Activated CD4-positive, alpha-beta T cell treated with anti-CD3 and anti-CD28 coated beads, Interleukin-2, amount 10 ng/mL, durations not matched to agents 7 days and 5 days (primary cell): ENCODE measurements around the gene ACOXL. TPM values are rescaled to one million over a fixed set of nuclear protein-coding genes. Genes with fewer than 3 reads are reported as not detected.

Experiments
- CTCF ChIA-PET: fragments of 350-600 bp; sonication (Branson Sonifier 250); formaldehyde crosslinking; loops from one replicate; lab custom pipeline; 2021; ENCODE audit warnings: antibody characterized with exemption; lab: Charles Lee
- POLR2A ChIA-PET: fragments of 350-600 bp; sonication (Branson Sonifier 250); formaldehyde crosslinking; loops from one replicate; lab custom pipeline; 2021; ENCODE audit warnings: antibody characterized with exemption; lab: Charles Lee
- DNase-seq: peaks from one replicate; pipeline ENCODE4 v3.0.0-alpha.2; 2020
- H3K27ac Mint-ChIP-seq: one replicate; pipeline ENCODE4 v1.8.0; 2021; ENCODE audit warnings: mild to moderate bottlenecking, moderate library complexity, mixed read lengths
- H3K27me3 Mint-ChIP-seq: one replicate; pipeline ENCODE4 v1.8.0; 2021; ENCODE audit warnings: mixed read lengths
- H3K36me3 Mint-ChIP-seq: one replicate; pipeline ENCODE4 v1.8.0; 2021; ENCODE audit warnings: low read depth, mixed read lengths
- H3K4me1 Mint-ChIP-seq: one replicate; pipeline ENCODE4 v1.8.0; 2021; ENCODE audit warnings: mixed read lengths
- H3K4me3 Mint-ChIP-seq: one replicate; pipeline ENCODE4 v1.8.0; 2021; ENCODE audit warnings: mild to moderate bottlenecking, moderate library complexity, mixed read lengths
- H3K9me3 Mint-ChIP-seq: one replicate; pipeline ENCODE4 v1.8.0; 2021; ENCODE audit warnings: mixed read lengths
- total RNA-seq, 2 experiments: library from RNA; stranded (reverse); gene quantifications; one replicate each; pipeline ENCODE4 v1.2.3, GENCODE V29; 2021

ACOXL gene
- total RNA-seq, 2 experiments from 2014 or later = 0.15 TPM; not detected in 1

DNA sequence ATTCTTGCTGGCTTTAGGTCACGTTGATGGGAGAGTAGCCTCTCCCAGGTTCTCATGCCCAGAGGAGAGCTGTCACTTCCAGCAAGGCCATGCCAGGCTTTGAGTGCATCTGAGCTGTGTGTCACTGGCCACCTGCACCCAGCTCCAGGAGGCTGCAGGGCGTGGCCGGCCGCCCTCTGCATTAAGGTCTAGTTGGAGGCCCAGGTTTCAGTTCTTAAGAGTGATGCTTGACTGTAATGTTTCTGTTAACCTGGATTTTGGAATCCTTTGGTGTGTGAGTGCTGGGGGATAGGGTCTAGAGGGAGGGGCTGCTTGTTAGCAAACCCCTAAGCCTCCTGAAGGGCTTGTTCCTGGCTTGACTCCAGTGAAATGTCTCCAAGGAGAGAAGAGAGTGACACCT, 140.1 kb downstream of the ACOXL start:
- Mint-ChIP-seq H3K4me1 (peaks cover 48% of the 10 kb centered on the region), H3K27ac (no peak overlapping the region), H3K9me3 (no peaks in the 10 kb centered on the region), H3K4me3 (no peak overlapping the region), H3K36me3 (peaks cover 1% of the 10 kb centered on the region), H3K27me3 (peaks cover 8% of the 10 kb centered on the region)
- ChIA-PET CTCF (no interaction called here), POLR2A (no interaction called here)
- DNase-seq = no peak

DNA sequence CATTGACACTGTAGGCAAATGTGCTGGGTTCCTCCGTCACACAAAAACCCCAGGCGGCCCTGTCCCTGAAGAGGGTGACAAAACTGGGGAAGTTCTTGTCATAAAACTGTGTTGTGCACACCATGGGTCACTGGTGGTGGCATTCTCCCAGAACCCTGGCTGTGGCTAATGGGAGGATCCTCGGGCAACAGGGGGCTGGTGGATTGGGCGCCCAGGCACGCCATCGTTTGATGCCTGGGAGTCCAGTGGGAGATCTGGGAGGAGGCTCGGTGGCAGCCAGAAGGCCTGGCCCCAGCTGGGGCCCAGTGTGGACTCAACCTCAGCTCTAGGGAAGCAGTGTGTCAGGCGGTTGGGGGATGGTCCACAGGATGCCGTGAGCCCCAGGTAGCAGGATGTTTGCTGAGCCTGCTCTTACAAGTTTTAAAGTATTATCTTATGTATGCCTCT, 140.7 kb downstream of the ACOXL start:
- ChIA-PET CTCF (no interaction called here), POLR2A (no interaction called here)
- DNase-seq = no peak
- Mint-ChIP-seq H3K9me3 (peaks cover 2% of the 10 kb centered on the region), H3K27ac (peak overlapping the region; percentile 13), H3K4me3 (no peak overlapping the region), H3K36me3 (peaks cover 4% of the 10 kb centered on the region), H3K4me1 (peaks cover 49% of the 10 kb centered on the region), H3K27me3 (peaks cover 10% of the 10 kb centered on the region)

DNA sequence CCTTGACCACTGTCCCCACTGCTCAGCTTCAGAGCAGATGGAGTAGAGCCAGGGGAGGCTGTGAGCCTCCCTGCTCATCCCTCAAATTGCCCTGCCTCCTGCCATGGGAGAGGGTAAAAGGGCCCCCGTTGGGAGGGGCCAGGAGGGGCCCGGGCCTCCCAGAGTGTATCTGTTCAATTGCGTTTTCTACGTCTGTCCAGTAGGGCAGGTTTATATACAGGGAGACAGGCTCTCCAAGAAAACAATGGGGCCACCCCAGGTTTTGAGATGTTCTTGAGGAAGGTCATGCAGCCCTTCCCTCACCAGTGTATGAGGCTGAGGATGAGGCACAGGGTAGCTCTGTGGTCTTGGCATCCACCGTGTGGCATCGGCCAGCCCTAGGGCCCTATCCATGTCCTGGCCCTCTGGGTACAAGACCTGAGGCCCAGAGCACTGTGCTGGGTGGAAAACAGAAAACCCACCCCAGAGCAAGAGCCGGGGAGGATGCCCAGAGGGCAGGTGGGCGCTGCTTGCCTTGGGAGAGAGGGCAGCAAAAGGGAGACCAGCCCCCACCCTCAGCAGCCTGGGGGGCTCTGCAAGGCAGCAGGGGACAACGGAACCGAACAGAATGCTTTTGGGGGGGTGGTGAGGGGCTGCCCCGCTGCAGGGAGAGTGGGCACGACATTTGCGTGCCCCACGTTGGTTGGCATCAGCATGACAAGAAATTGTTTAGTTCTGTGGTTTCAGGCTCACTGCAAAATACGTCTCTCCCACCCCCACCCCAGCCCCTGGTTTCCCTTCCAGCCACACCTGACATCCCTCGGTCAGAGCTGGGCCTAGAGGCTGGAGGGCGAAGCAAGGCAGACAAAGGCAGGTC, 141.5 kb downstream of the ACOXL start:
- peaks cover 5% of the 10 kb centered on the region for H3K9me3 Mint-ChIP-seq
- peaks cover 6% of the 10 kb centered on the region for H3K36me3 Mint-ChIP-seq
- ChIA-PET POLR2A (no interaction called here), CTCF (no interaction called here)
- H3K27ac Mint-ChIP-seq = no peak overlapping the region
- no peak overlapping the region for H3K4me3 Mint-ChIP-seq
- peaks cover 8% of the 10 kb centered on the region for H3K27me3 Mint-ChIP-seq
- no peak for DNase-seq
- peaks cover 45% of the 10 kb centered on the region for H3K4me1 Mint-ChIP-seq

- Mint-ChIP-seq H3K4me1 (peaks cover 45% of the 10 kb centered on the region), H3K27ac (no peak overlapping the region), H3K36me3 (peaks cover 6% of the 10 kb centered on the region), H3K27me3 (peaks cover 13% of the 10 kb centered on the region), H3K9me3 (peaks cover 9% of the 10 kb centered on the region), H3K4me3 (no peak overlapping the region)
- ChIA-PET POLR2A (no interaction called here), CTCF (interaction anchor here (0.6 kb wide), 1 partner anchor 62 kb away, joined by 3 read pairs; no protein-coding TSS in a partner anchor)
- DNase-seq = no peak
These were observed 142.3 kb downstream of the ACOXL start for GRCh38 chr2:110874453-110875383.

- Mint-ChIP-seq H3K9me3 (peaks cover 11% of the 10 kb centered on the region), H3K27me3 (peaks cover 15% of the 10 kb centered on the region), H3K36me3 (peaks cover 6% of the 10 kb centered on the region), H3K4me1 (peaks cover 45% of the 10 kb centered on the region), H3K27ac (no peak overlapping the region), H3K4me3 (no peak overlapping the region)
- CTCF ChIA-PET = interaction anchor here (0.6 kb wide), 1 partner anchor 61 kb away, joined by 3 read pairs; no protein-coding TSS in a partner anchor
- POLR2A ChIA-PET = no interaction called here
- DNase-seq = no peak
These were observed 143.0 kb downstream of the ACOXL start for GRCh38 chr2:110875384-110875725.

DNA sequence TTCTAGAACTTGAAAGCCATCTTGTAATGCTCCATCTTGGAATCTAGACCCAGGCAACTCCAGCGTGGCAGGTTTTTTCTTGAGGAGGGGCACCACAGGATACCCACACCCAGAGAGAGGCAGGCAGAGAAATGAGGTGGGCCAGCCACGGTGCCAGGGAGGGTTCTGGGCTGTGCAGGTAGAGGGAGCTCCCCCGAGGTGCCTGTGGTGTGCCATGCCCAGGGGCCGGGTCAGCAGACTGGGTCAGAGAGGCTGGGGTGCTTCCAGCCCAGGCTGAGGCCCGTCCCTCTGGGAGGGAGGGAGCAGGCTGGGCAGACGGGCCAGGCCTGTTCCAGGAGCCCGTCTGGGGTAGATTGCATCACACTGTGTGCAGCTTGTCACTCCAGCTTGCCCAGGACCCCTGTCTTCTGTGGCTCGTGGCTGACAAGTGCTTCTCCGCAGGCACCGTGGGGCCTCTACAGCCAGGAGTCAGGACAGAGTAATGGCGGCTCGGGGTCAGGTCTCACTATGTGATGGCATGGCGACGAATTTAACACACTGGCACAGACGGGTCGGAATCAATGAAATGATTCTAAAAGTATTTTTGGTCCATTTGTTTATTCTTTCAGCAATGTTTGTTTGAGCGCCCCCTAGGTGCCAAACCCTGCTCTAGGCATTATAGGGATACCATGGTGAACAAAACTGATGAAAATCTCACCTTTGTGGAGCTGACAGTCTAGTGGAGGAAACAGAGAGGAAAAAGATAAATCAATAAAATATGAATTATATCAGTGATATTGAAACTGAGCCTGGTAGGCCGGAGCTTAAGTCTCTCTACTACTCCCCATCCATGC, 144.0 kb downstream of the ACOXL start:
- H3K27me3 Mint-ChIP-seq = peaks cover 18% of the 10 kb centered on the region
- H3K27ac Mint-ChIP-seq = peak overlapping the region; percentile 11
- peaks cover 6% of the 10 kb centered on the region for H3K36me3 Mint-ChIP-seq
- CTCF ChIA-PET = interaction anchor here (2.7 kb wide), 1 partner anchor 15 kb away, joined by 6 read pairs; no protein-coding TSS in a partner anchor
- no peak overlapping the region for H3K4me3 Mint-ChIP-seq
- peaks cover 38% of the 10 kb centered on the region for H3K4me1 Mint-ChIP-seq
- POLR2A ChIA-PET = no interaction called here
- peaks cover 12% of the 10 kb centered on the region for H3K9me3 Mint-ChIP-seq
- no peak for DNase-seq

- Mint-ChIP-seq H3K27ac (peak overlapping the region; percentile 11), H3K4me3 (peak overlapping the region; percentile 1), H3K9me3 (peaks cover 19% of the 10 kb centered on the region), H3K36me3 (peaks cover 12% of the 10 kb centered on the region), H3K27me3 (peaks cover 26% of the 10 kb centered on the region), H3K4me1 (peaks cover 34% of the 10 kb centered on the region)
- ChIA-PET CTCF (interaction anchor here (2.7 kb wide), 1 partner anchor 16 kb away, joined by 6 read pairs; no protein-coding TSS in a partner anchor), POLR2A (no interaction called here)
- no peak for DNase-seq
These were observed 144.9 kb downstream of the ACOXL start for GRCh38 chr2:110877031-110877827.

DNA sequence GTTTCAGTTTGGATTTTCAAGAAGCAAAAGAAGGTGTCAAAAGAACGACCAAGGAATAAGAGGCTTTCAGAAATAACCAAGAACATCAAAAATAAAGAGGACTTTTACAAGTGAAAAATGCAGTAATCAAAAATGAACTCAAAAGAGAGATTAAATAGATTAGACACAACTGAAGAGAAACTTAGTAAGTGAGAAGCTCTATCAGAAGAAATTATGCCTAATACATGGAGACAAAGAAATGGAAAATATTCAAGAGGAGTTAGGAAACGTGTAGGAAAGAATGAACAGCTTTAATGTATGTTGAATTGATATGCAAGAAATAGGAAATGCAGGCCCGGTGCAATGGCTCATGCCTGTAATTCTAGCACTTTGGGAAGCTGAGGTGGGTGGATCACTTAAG, 145.8 kb downstream of the ACOXL start:
- H3K27ac Mint-ChIP-seq = no peak overlapping the region
- H3K4me1 Mint-ChIP-seq = peaks cover 25% of the 10 kb centered on the region
- peaks cover 12% of the 10 kb centered on the region for H3K36me3 Mint-ChIP-seq
- POLR2A ChIA-PET = no interaction called here
- CTCF ChIA-PET = interaction anchor here (0.9 to 2.7 kb wide), 2 partner anchors 12 to 17 kb away, joined by 3 to 6 read pairs; no protein-coding TSS in a partner anchor
- no peak for DNase-seq
- H3K4me3 Mint-ChIP-seq = no peak overlapping the region
- peaks cover 20% of the 10 kb centered on the region for H3K9me3 Mint-ChIP-seq
- peaks cover 27% of the 10 kb centered on the region for H3K27me3 Mint-ChIP-seq

GRCh38 chr2:110881908-110882307, 149.5 kb downstream of the ACOXL start:
- POLR2A ChIA-PET = no interaction called here
- no peak overlapping the region for H3K4me3 Mint-ChIP-seq
- peaks cover 40% of the 10 kb centered on the region for H3K27me3 Mint-ChIP-seq

DNA sequence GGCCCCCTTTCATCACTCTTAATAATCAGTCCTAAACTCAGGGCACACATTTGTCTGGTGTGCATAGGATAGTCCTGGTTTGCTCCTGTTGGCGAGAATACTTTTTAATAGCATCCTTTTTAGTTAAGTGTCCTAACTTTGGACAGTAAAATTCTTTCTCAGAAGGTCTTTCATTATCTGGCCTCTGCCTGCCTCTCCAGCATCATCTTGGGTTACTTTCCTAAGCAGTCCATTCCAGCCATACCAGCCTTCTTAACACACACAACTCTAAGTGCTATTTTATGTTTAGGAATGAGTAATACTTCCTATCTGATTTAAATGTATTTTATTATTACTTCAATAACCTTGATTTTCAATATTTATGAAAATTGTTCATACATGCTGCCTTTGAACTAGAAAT, 151.0 kb downstream of the ACOXL start:
- H3K4me1 Mint-ChIP-seq = peaks cover 5% of the 10 kb centered on the region
- H3K4me3 Mint-ChIP-seq = no peak overlapping the region
- peaks cover 37% of the 10 kb centered on the region for H3K27me3 Mint-ChIP-seq
- ChIA-PET POLR2A (no interaction called here), CTCF (no interaction called here)
- no peak overlapping the region for H3K27ac Mint-ChIP-seq
- DNase-seq = no peak
- peaks cover 17% of the 10 kb centered on the region for H3K9me3 Mint-ChIP-seq
- peaks cover 6% of the 10 kb centered on the region for H3K36me3 Mint-ChIP-seq

More at GRCh38 chr2:110881908-110882307, 149.5 kb downstream of the ACOXL start:
- peaks cover 12% of the 10 kb centered on the region for H3K36me3 Mint-ChIP-seq
- peaks cover 11% of the 10 kb centered on the region for H3K4me1 Mint-ChIP-seq
- no peak overlapping the region for H3K27ac Mint-ChIP-seq
- CTCF ChIA-PET = no interaction called here
- peaks cover 22% of the 10 kb centered on the region for H3K9me3 Mint-ChIP-seq
- no peak for DNase-seq

DNA sequence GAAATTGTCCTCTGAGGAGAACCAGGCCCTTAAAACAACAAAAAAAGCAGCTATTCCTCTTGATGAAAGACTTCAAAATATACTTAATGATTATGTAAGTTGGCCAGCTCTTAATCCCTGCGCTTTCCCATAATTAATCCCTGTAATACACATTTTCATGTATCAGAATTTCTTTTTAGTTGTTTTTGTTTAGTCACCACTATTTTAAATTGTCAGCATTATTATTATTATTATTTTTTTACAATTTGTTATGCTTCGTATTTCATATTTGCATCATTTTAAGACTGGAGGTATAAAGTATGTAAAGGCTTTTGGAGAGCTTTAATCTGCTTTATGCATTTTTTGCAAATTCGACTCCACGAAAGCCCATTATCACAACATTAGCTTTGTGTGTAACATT, 152.9 kb downstream of the ACOXL start:
- ChIA-PET CTCF (no interaction called here), POLR2A (no interaction called here)
- no peak for DNase-seq
- H3K27ac Mint-ChIP-seq = no peak overlapping the region
- H3K36me3 Mint-ChIP-seq = peaks cover 6% of the 10 kb centered on the region
- H3K4me1 Mint-ChIP-seq = peaks cover 5% of the 10 kb centered on the region
- H3K4me3 Mint-ChIP-seq = no peak overlapping the region
- H3K9me3 Mint-ChIP-seq = peaks cover 13% of the 10 kb centered on the region
- peaks cover 41% of the 10 kb centered on the region for H3K27me3 Mint-ChIP-seq
